T-helper 1 cell treated with Interleukin-12 subunit alpha and Interleukin-12 subunit beta and Interleukin-4 antibody, amounts not matched to agents 30 ng/mL and 1 ng/mL, for 36 hours (primary cell): ENCODE data around the gene ASCL5. TPM values are rescaled to one million over a fixed set of nuclear protein-coding genes. Genes with fewer than 3 reads are reported as not detected.

Experiments used
- intact Hi-C: fragments of 100-400 bp; cut with micrococcal nuclease; formaldehyde crosslinking; loops from one replicate; pipeline ENCODE4 v1.15.1; 2024
- total RNA-seq: library from RNA; stranded (reverse); gene quantifications from 2 replicates; pipeline ENCODE4 v1.2.3, GENCODE V29; 2022

Gene ASCL5
- total RNA-seq, 1 donor from 2014 or later = not detected

DNA sequence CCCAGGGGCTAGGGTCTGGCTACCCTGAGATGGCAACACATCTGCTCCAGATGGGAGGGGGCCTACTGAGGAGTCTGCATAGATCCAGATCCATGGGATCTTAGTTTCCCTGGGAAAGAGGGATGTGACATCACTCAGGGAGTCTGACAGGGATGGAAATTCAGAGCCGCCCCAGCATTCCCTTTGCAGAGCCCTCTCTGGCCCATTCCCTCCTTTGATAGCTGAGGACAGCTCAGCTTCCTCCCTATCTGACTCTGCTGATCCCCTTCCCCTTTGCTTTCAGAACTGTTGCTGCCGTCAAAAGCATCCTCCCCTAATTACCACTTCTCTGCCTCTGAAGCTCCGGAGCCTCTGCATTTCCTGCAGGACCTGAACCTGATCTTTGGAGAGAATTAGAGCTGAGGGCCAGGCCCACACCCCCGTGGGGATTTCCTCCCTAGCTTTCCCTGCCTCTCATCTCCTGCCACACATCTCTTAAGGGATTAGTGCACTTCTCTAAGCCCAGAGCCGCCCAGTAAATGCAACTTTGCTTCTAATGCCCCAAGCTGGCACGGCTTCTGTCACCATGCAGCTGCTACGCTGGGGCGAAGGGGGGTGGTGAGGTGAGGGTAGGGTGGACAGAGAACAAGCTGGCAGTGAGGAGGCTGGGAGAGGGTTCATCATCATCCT is 9.5 kb upstream of the ASCL5 start:
- intact Hi-C loops = no loop called here

DNA sequence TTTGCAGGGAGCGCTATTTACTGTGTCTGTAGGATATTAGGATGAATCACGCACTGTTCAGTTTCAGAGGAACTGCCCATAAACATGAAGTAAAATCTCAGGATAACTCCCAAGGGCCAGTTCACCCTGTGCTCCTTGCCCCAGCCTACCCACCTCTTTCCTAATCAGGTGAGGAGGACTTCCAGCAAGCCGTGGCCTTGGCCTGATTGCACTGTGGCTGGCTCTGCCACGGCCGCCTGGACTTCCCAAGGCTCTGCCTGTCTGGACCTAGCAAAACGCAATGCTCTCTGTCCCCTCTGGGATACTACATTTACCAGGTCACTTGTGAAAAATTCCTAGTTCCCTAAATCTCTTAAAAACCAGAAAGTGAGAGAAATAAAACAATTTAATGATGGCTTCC is 7.4 kb upstream of the ASCL5 start:
- intact Hi-C loops = no loop called here

DNA sequence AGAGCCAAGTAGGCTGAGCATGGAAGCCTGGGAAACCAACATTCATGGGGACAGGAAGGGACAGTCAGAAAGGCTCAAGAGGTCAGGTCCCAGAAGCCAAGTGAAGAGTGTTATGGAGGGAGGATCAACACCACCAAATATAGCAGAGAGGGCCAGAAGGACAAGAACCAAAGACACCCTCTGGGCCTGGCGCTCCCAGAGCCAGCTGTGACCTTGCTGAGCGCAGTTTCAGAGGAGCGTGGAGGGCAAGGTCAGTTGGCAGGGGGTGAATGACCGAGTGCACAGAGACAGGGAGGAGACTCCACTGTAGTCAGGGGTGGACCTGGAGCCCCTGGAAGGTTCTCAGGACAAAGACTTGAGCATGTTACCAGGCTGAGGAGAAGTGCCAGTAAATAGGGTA is 4.4 kb upstream of the ASCL5 start:
- intact Hi-C loops = no loop called here

DNA sequence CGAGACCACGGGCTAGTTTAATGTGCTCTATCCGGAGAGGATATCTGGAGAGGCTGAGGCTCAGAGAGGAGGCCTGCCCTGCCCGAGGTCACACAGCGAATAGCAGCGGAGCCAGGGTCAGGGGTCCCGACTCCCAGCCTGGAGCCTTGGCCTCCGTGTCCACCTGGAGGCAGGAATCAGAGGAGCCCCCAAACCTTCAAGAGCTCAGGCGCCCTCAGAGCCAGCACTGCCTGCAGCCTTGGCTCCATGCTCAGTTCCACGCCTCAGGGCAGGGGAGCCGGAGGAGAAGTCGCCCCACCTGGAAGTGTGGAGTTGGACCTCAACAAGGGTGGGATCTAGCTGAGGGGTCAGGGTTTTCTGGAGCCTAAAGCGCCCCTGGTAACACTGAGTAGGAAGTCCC is 2.0 kb upstream of the ASCL5 start:
- intact Hi-C loops = no loop called here

DNA sequence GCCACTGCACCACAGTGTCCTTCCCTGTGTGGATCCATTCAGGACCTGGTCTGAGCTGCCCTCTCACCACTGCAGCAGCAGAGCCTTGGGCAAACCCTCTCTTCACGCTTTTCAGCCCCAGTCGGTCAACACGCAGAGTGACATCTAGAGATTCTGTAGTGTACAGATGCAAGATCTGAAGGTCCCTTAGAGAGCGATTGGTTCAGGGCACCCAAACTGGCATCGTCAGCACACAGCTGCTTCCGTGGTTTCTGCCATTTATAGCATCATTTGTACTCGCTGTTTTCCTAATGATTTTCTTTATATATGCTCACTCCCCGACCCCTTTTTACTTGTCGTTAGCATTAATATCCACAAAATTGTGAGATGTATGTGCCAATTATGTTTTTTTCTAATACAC is 1.5 kb upstream of the ASCL5 start:
- intact Hi-C loops = no loop called here

DNA sequence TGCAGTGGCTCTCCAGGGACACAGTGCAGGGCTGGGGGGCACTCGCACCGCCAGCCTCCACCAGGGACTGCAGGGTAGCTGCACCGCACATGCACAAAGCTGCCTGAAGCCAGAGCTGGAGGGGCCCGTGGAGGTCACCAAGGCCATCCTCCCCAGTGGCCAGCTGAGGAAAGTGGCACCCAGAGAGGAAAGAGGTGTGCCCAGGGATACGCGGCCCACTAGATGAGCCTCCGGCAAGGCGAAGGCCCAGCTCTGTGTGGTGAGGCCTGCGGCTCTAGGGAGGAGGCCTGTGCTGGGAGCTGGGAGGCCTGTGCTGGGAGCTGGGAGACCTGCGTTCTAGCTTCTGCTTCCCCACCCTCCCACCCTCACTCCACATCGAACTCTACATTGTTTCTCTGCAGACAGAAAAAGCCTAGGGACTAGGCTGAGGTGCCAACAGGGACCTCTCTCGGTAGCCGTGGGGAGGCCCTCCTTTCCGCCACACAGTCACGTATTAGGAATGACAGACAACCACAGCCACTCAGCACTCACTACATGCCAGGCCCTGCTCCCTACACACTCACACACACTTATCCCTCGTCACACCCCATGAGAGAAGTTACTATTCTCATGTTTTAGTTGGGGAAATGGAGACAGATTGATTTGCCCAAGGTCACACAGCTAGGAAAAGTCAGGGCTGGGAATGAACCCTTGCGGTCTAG is 921 bp upstream of the ASCL5 start:
- intact Hi-C loops = no loop called here

DNA sequence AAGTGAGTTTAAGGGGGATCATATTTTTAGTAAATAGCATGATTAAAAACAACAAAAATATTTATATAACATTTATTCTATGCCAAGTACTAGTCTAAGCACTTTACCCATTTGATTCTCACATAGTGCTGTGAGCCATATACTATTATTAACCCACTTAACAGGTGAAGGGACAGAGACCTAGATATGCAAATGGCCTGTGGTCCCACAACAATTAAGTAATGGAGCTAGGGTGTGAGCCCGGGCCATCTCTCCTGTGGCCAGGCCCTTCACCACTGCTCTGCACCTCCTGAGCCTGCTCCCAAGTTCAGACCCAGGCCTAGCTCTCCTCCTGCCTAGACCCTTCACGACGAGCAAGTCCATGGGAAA is 537 bp downstream of the ASCL5 start:
- intact Hi-C loops = no loop called here

DNA sequence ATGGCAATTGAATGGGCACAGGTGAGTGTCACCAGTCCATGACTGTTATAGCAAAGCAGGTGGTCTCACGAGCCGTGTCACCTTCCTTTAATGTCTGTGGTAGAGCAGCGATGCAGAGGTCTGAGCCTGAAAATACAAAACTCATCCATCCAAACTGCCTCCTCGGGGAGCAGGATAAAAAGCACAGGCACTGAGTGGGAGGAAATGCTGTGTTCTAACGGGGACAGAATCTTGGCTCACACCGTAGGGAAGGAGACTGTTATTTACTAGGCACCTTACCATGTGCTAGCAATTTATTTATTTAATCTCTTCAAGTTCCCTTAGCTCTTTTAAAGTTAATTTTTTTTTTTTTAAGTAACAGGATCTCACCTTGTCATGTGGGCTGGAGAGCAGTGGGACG is 1.2 kb downstream of the ASCL5 start:
- intact Hi-C loops = no loop called here

DNA sequence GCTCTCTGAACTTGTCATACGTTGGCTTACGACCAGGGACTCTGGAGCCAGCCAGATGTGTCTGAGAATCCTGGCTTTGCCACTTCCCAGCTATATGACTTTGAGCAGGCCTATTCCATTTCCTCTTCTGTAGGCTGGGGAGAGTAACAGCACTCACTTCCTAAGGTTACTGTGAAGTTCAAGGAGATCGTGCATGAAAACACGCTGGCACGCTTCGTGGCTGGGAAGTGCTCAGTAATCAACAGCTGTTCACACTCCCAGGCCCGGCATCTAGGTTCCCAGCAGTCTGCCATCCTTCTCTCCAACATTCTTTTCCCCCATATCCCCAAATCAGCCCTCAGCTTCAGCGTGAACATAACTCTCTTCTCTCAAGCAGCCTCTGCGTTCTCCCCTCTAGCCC is 2.0 kb downstream of the ASCL5 start:
- intact Hi-C loops = no loop called here

DNA sequence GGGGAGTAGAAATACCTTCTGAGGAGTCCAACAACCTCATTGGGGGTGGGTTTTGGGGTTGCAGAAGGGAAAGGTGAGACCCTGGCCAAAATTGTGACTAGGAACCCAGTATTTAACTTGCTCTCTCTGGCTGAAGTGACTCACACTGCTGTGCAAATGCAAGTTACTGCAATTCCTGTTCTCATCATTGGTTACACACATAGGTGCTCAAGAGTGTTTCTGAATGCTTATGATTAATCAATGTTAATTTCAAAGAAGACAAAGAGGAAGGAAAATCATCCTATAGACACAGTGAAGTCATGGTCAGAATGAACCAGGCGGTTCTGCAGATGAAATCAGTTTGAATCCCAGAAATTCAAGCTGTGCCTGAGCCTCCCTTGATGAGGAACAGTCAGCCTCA is 3.1 kb downstream of the ASCL5 start:
- intact Hi-C loops = no loop called here

DNA sequence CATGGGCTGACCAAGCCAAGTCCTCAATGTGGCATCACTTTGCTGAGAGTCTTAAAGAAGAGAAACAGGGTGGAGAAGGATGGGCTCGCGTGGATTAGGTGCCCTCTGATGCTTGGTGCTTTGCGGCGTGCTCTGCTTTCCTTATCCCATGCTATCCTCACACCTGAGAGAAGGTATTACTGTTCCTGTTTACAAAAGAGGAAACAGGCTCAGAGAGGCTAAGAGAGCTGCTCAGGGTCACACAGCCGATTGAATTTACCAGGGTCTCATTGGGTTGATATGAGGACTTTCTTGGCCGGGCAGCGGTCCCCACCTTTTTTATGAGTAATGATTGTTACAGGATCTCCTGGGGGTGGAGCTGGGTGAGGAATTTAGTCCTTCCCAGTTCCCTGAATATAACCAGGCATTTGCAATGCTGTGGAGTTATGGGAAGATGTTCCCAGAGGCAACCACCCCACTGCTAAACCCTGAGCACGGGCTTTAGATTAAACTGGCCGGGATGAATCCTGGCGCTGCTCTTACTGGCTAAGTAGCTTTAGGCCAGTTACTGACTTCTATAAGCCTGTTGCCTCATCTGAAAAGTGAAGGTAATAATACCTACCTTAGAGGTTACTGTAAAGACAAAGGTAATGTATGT is 4.5 kb downstream of the ASCL5 start:
- intact Hi-C loops = no loop called here

DNA sequence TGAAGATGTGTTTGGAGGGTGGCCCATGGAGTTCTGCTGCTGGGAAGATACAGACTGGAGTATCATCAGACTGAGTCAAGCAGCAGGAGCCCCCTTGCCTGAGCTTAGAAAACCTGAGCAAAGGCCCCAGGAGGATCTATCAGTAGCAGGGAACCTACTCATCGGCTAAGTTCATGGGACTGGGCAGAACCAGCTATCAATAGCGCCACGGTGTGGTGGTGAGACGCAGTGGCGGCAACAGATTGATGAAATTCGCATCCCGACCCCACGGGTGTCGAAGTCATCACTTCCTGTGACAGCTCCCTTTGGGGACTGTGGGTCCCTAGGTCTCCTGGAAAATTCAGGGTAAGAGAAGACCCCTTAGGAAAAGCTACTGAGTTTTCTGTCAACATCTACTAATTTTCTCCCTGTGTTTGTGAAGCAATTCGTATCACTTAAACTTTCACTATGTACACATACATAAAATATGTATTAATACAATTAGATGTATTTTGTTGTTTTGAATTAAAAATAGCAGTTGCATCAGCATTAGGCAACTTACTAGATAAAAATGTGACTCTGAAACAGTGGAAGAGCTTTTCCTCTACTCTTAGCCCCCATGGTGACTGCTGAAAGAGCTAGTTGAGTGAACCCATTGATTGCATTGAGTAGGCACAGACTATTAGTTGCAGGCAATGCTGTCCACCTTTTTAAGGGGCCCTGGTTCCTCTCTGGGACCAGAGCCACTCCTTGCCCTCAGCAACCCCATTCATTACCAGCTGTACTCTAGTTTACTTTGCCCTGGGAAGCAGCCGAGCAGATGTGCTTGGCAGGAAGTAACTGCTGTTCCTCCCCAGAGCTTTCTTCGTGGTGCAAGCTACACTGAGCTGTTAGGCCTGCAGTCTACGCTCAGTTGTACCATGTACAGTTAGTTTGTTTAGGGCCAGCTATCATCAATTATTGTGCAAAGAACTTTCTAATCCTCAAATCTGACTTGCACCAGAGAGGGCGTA is 7.5 kb downstream of the ASCL5 start:
- intact Hi-C loops = loop anchor here (1.0 kb wide), 1 partner anchor 147 kb away; no protein-coding TSS in a partner anchor

DNA sequence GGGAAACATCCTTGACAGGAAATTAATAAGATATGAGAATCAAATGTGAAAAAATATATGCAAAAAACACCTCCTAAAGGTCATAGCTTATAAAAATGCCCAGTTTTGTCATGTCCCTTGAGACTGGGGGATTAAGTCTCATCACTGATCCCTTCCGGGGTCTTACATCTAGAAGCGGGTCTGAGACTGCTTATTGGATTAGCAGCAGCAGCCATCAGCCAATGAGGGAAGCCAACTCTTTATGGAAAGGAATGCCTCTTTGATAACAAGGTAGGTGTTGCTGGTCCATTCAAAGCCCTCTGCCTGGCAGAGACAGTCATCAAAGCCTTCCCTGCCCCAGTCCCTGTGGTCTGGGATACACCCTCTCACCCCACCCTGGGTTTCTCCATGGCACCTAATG is 10.9 kb downstream of the ASCL5 start:
- intact Hi-C loops = no loop called here

DNA sequence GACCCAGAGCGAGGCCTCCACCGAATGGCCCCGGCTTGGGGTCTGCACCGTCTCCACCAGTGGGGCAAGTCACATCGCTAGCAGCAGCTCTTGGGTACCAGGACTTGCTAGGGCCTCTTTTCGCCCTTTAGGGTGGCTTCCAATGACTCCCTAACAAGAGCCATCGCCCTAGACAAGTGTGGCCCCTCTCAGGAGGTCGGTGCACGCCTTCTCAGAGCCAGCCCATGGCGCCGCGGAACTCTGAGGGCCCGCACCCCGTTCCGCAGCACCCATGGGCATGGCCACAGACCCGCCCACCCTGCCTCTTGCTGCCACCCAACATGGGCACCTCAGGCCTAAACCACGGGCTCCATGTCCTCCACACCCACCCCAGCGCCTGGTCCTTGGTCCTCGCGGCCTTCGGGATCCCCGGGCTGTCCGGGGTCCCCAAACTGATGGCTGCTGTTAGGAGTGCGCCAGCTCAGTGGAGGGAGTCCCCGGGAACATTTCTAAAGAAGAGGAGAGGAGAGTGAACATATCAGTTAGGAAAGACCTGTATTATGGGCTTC is 11.5 kb downstream of the ASCL5 start:
- intact Hi-C loops = no loop called here

DNA sequence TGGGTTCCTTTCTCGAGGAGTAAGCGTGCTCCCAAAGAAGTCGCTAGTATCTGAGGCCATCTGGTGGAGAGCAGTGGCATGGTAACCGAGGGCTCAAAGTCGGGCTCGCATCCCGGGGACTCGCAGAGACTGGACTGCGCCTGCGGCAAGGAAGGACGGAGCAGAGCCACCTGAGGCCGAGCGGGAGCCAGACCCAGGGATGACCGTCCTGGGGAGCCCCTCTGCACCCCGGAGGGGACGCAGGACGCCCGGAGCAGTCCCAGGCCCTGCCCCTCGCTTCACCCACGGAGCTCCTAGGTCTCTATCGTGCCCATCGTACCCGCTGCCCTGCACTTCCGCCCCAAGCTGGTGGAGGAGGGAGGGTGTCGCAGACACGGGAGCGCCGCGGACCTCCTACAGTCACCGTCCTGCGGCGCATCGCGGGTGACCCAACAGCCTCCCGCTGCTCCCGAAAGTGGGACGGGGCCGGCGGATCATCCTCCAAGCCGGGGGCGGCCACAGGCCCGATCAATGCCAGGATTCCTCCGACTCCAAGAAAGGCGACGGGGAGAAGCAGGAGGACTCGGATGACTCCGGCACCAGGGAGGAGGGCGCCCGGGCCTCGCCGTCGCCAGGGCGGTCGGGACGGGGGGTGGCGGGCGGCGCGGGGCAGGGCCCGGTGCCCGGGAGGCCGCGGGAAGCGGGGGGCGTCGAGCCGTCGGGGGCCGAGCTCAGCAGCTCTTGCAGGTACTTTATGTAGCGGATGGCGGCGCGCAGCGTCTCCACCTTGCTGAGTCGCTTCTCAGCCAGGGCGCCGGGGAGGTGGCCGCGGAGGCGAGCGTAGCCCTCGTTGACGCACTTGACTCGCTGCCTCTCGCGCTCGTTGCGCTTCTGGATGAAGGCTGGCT is 12.5 kb downstream of the ASCL5 start:
- intact Hi-C loops = loop anchor here (1.0 to 5.0 kb wide), 7 partner anchors 28 to 555 kb away; partner anchors contain the start of gene TMEM9

DNA sequence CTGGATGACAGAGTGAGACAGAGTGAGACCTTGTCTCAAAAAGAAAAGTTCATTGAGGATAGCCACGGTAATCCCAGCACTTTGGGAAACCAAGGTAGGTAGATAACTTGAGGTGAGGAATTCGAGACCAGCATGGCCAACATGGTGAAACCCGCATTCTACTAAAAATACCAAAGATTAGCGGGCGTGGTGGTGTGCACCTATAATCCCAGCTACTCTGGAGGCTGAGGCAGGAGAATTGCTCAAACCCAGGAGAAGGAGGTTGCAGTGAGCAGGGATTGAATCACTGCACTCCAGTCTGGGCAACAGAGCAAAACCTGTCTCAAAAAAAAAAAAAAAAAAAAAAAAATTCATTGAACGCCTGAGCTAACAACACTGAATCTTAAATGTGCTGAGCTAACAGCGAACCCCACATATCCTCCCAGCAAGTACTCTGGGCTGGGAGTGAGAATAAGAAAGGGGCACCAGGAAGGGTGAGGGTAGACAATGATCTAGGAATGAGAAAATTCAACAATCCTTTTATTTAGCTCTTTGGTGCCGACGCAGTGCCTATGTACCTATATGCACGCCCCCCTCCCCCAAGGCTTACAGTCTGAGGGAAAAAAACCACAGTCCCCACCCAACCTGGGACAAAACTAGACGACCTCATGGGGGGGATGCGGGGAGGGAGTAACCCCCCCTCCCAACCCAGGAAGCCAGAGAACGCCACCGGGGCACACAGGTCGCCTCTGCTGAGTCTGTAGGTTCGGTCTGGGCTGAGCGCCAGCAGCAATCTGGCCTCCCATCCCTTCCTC is 13.3 kb downstream of the ASCL5 start:
- intact Hi-C loops = loop anchor here (1.0 to 5.0 kb wide), 7 partner anchors 27 to 554 kb away; partner anchors contain the start of gene TMEM9

DNA sequence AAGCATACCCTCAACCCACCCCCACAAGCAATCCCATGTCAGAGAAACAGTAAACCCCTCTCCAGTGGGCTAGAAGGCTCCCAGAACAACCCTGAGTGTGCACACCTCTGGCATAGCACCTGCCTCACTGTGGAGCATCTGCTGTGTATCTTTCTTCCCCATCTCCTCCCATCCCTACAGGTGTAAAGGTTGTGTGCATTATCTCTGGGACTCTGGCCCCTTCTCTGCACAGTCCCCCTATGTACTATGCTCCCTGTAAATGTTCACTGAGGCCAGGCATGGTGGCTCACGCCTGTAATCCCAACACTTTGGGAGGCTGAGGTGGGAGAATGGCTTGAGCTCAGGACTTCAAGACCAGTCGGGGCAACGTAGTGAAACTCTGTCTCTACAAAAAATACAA is 14.1 kb downstream of the ASCL5 start:
- intact Hi-C loops = loop anchor here (5.0 kb wide), 1 partner anchor 226 kb away; no protein-coding TSS in a partner anchor

DNA sequence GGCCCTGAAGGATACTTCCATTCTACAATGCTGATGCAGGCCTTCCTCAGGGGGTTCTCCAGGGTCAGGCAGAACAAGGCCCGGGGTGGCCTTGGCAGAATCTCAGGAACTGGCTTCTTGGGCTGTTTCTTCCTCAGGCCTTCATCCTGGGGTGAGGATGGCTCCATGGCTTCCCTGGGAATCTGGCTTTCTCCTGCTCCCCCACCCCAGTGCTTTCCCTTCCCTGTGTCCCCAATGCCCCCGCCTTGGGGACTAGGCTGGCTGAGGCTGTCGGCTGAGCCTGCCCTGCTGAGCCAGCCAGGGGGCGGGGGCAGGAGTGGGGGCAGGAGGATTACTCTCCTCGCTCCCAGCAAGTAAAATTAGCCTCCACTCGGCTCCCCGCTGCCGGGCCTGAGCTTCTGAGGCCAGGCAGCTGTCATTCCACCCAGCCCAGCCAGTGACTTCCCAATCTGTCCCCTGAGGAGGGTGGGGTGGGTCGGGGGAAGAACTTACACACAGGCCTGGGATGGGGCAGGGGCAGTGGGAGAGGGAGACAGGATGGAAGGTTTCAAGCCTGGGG is 14.7 kb downstream of the ASCL5 start, which contains the start of gene CACNA1S:
CACNA1S (minus strand) TSS at position 254 of the 559 bp plus-strand sequence; CDS start at position 167, 87 bp downstream.
- intact Hi-C loops = loop anchor here (5.0 kb wide), 1 partner anchor 225 kb away; no protein-coding TSS in a partner anchor
